Subcutaneous abdominal adipose tissue (tissue), 5 donors: ENCODE data around the gene FOXR2.

Source experiments
- H3K27ac ChIP-seq: one replicate; pipeline ENCODE4 v1.7.0; 2013; ENCODE audit warnings: low read depth, mild to moderate bottlenecking, inconsistent platforms, low read length, moderate library complexity
- H3K27me3 ChIP-seq, 5 donors: one replicate each; pipeline ENCODE4 v1.7.0; 2013; ENCODE audit warnings: low read length in 5 of 5, inconsistent platforms in 1 of 5; ENCODE audit not compliant: control insufficient read depth in 5 of 5, insufficient read depth in 4 of 5
- H3K36me3 ChIP-seq, 5 donors: one replicate each; pipeline ENCODE4 v1.7.0; 2013; ENCODE audit warnings: low read length in 5 of 5; ENCODE audit not compliant: control insufficient read depth in 5 of 5, insufficient read depth in 5 of 5
- H3K4me1 ChIP-seq, 5 donors: one replicate each; pipeline ENCODE4 v1.7.0; 2013; ENCODE audit warnings: low read length in 5 of 5, mild to moderate bottlenecking in 3 of 5, moderate library complexity in 1 of 5; ENCODE audit not compliant: control insufficient read depth in 5 of 5, insufficient read depth in 5 of 5
- H3K4me3 ChIP-seq, 5 donors: one replicate each; pipeline ENCODE4 v1.7.0; 2013; ENCODE audit warnings: low read length in 5 of 5, low read depth in 1 of 5
- H3K9ac ChIP-seq, 5 donors: one replicate each; pipeline ENCODE4 v1.7.0; 2013; ENCODE audit warnings: low read length in 5 of 5, mild to moderate bottlenecking in 4 of 5, moderate library complexity in 3 of 5
- H3K9me3 ChIP-seq, 5 donors: one replicate each; pipeline ENCODE4 v1.7.0; 2013; ENCODE audit warnings: low read length in 5 of 5; ENCODE audit not compliant: control insufficient read depth in 5 of 5
- donor health status: healthy.
- donor health status: healthy.
- donor health status: healthy.
- donor health status: healthy.
- donor health status: healthy.

Gene FOXR2

GRCh38 chrX:55640854-55641253, 17.7 kb downstream of the FOXR2 start:
- no peaks in the 10 kb centered on the region for H3K4me1 ChIP-seq
- no peak overlapping the region for H3K27ac ChIP-seq
- peaks cover 0 to 3% (median 0%) of the 10 kb centered on the region in 5 donors for H3K9me3 ChIP-seq
- H3K27me3 ChIP-seq, result peaks cover 0 to 17% (median 11%) of the 10 kb centered on the region in 5 donors
- H3K4me3 ChIP-seq, result no peak overlapping the region
- no peak overlapping the region for H3K9ac ChIP-seq
- H3K36me3 ChIP-seq, result no peaks in the 10 kb centered on the region

- Histone ChIP-seq H3K36me3 (no peaks in the 10 kb centered on the region), H3K9ac (no peak overlapping the region), H3K27me3 (peaks cover 0 to 17% (median 9%) of the 10 kb centered on the region in 5 donors), H3K4me1 (no peaks in the 10 kb centered on the region), H3K9me3 (peaks cover 0 to 9% (median 2%) of the 10 kb centered on the region in 5 donors), H3K4me3 (no peak overlapping the region), H3K27ac (no peak overlapping the region)
These were observed 25.2 kb downstream of the FOXR2 start for GRCh38 chrX:55648434-55648833.

GRCh38 chrX:55659931-55660330, 36.7 kb downstream of the FOXR2 start:
- Histone ChIP-seq H3K9ac (no peak overlapping the region), H3K4me1 (no peaks in the 10 kb centered on the region), H3K27ac (no peak overlapping the region), H3K4me3 (no peak overlapping the region), H3K27me3 (peaks cover 0 to 10% (median 3%) of the 10 kb centered on the region in 5 donors), H3K9me3 (peaks cover 0 to 5% (median 0%) of the 10 kb centered on the region in 5 donors), H3K36me3 (no peaks in the 10 kb centered on the region)

- H3K27ac ChIP-seq, result no peak overlapping the region
- H3K9ac ChIP-seq, result no peak overlapping the region
- peaks cover 0 to 13% (median 3%) of the 10 kb centered on the region in 5 donors for H3K9me3 ChIP-seq
These were observed 40.4 kb downstream of the FOXR2 start for GRCh38 chrX:55663584-55663983.

GRCh38 chrX:55668084-55668483, 44.9 kb downstream of the FOXR2 start:
- no peaks in the 10 kb centered on the region for H3K36me3 ChIP-seq
- no peak overlapping the region for H3K27ac ChIP-seq
- H3K4me1 ChIP-seq, result no peaks in the 10 kb centered on the region
- H3K9ac ChIP-seq, result no peak overlapping the region
- no peak overlapping the region for H3K4me3 ChIP-seq
- peaks cover 0 to 22% (median 7%) of the 10 kb centered on the region in 5 donors for H3K9me3 ChIP-seq
- no peaks in the 10 kb centered on the region for H3K27me3 ChIP-seq

More at GRCh38 chrX:55663584-55663983, 40.4 kb downstream of the FOXR2 start:
- H3K4me1 ChIP-seq, result no peaks in the 10 kb centered on the region
- H3K4me3 ChIP-seq, result no peak overlapping the region
- H3K27me3 ChIP-seq, result peaks cover 0 to 10% (median 0%) of the 10 kb centered on the region in 5 donors
- H3K36me3 ChIP-seq, result no peaks in the 10 kb centered on the region
